Measurements from ENCODE around the gene COL18A1.

DNA sequence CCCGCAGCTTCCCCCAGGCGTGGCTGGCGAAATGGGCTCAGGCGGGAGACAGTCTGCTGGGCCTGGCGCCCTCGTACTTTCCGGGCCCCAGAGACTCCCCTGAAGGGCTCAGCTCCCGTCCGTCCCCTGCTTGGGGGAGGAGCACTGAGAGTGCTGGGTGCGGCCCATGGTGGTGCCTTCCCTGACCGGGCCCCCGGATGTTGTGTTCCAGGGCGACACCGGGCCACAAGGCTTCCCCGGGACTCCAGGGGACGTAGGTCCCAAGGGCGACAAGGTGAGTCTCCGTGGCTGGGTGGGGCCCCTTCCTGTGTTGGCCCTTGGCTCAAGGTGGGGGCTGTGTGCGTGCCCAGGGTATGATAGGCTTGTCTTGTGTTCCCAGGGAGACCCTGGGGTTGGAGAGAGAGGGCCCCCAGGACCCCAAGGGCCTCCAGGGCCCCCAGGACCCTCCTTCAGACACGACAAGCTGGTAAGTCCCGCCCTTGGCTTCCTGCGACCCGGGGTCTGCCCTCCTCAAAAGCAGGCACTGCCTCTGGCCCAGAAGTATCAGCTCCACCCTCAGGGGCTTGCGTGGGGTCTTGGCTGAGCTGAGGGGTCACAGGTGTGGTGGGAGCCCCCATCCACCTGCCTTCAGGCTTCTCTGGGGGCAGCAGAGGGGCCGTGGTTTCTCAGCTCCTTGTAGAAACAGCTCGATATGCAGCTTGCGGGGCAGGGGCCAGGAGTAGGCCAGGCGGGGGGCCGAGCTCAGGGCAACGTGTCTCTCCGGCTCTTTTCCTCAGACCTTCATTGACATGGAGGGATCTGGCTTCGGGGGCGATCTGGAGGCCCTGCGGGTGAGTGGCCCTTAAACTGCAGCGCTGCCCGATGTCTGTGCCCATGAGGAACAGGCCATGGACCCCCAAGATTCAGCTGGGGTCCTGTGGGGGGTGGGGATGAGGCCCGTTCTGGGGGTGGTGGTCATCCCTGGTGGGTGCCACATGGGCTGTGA lies 75.0 kb downstream of the COL18A1 start:
- TF ChIP-seq POLR2A (IDR thresholded peaks at IDR 0.05) (no peak), CTCF (IDR thresholded peaks at IDR 0.05) (no peak)
